ENCODE measurements around the gene CCDC51. TPM values are rescaled to one million over a fixed set of nuclear protein-coding genes. Genes with fewer than 3 reads are reported as not detected.

The CCDC51 gene
- total and polyA plus RNA-seq, 2 of the 13 experiments (the other 11 are each of a cell fraction or from before 2014, with no cell fraction given): 18.1 to 29.4 TPM

DNA sequence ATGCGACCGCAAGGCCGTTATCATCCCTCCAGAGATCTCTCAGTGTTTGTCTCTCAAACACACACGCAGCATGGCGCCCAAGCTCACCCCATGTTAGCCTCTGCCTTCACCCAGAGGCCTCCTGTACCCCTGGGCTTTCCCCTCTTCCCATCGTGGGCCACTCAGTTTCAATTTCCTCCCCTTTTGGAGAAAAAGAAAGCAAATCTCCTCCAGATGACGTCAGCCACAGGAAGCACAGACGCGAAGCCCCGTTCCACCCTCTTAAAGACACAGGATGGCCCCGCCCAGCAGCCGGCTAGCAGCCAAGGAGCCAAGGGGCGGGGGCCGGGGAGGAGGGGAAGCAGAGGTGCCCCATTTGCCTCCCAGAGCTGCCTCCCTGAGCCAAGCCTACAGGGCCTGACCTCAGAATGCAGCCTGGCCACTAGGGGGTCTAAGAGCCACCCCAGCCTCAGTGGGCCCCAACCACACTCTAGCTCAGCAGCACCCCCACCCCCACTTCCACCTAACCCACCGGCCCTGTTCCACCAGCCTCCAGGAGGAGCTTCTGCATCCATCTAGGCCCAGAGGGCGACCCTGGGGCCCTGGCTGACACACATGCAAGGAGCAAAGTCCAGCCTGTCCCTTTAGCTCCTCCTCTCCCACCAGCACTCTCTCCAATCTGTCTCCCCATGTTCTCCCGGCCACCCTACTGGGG lies 33.2 kb upstream of the CCDC51 start (continued):
- no peak for TF ChIP-seq ZNF17 (CRISPR knock-in tag; IDR thresholded peaks at IDR 0.05)
- TF ChIP-seq, protein P1, sequence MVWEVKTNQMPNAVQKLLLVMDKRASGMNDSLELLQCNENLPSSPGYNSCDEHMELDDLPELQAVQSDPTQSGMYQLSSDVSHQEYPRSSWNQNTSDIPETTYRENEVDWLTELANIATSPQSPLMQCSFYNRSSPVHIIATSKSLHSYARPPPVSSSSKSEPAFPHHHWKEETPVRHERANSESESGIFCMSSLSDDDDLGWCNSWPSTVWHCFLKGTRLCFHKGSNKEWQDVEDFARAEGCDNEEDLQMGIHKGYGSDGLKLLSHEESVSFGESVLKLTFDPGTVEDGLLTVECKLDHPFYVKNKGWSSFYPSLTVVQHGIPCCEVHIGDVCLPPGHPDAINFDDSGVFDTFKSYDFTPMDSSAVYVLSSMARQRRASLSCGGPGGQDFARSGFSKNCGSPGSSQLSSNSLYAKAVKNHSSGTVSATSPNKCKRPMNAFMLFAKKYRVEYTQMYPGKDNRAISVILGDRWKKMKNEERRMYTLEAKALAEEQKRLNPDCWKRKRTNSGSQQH (CRISPR knock-in tag; IDR thresholded peaks at IDR 0.05; ENCODE audit: low read depth): no peak
- TF ChIP-seq, protein P2, sequence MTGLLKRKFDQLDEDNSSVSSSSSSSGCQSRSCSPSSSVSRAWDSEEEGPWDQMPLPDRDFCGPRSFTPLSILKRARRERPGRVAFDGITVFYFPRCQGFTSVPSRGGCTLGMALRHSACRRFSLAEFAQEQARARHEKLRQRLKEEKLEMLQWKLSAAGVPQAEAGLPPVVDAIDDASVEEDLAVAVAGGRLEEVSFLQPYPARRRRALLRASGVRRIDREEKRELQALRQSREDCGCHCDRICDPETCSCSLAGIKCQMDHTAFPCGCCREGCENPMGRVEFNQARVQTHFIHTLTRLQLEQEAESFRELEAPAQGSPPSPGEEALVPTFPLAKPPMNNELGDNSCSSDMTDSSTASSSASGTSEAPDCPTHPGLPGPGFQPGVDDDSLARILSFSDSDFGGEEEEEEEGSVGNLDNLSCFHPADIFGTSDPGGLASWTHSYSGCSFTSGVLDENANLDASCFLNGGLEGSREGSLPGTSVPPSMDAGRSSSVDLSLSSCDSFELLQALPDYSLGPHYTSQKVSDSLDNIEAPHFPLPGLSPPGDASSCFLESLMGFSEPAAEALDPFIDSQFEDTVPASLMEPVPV (CRISPR knock-in tag; IDR thresholded peaks at IDR 0.05): no peak
- TF ChIP-seq, protein P3, sequence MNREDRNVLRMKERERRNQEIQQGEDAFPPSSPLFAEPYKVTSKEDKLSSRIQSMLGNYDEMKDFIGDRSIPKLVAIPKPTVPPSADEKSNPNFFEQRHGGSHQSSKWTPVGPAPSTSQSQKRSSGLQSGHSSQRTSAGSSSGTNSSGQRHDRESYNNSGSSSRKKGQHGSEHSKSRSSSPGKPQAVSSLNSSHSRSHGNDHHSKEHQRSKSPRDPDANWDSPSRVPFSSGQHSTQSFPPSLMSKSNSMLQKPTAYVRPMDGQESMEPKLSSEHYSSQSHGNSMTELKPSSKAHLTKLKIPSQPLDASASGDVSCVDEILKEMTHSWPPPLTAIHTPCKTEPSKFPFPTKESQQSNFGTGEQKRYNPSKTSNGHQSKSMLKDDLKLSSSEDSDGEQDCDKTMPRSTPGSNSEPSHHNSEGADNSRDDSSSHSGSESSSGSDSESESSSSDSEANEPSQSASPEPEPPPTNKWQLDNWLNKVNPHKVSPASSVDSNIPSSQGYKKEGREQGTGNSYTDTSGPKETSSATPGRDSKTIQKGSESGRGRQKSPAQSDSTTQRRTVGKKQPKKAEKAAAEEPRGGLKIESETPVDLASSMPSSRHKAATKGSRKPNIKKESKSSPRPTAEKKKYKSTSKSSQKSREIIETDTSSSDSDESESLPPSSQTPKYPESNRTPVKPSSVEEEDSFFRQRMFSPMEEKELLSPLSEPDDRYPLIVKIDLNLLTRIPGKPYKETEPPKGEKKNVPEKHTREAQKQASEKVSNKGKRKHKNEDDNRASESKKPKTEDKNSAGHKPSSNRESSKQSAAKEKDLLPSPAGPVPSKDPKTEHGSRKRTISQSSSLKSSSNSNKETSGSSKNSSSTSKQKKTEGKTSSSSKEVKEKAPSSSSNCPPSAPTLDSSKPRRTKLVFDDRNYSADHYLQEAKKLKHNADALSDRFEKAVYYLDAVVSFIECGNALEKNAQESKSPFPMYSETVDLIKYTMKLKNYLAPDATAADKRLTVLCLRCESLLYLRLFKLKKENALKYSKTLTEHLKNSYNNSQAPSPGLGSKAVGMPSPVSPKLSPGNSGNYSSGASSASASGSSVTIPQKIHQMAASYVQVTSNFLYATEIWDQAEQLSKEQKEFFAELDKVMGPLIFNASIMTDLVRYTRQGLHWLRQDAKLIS (CRISPR knock-in tag; IDR thresholded peaks at IDR 0.05): no peak
- TF ChIP-seq HES4 (CRISPR knock-in tag; IDR thresholded peaks at IDR 0.05; ENCODE audit: borderline replicate concordance): peak; percentile 49; the same call in 1 of the 2 replicates
- TF ChIP-seq HNRNPL (IDR thresholded peaks at IDR 0.05; ENCODE audit: low read depth, low read length): no peak
- TF ChIP-seq DMAP1 (CRISPR knock-in tag; IDR thresholded peaks at IDR 0.05): peak; percentile 93; the same call in 1 of the 2 replicates
- TF ChIP-seq SRSF1 (optimal IDR thresholded peaks at IDR 0.05; ENCODE audit: low read depth, low read length): peak; percentile 61
- TF ChIP-seq, protein P4, sequence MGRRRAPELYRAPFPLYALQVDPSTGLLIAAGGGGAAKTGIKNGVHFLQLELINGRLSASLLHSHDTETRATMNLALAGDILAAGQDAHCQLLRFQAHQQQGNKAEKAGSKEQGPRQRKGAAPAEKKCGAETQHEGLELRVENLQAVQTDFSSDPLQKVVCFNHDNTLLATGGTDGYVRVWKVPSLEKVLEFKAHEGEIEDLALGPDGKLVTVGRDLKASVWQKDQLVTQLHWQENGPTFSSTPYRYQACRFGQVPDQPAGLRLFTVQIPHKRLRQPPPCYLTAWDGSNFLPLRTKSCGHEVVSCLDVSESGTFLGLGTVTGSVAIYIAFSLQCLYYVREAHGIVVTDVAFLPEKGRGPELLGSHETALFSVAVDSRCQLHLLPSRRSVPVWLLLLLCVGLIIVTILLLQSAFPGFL (CRISPR knock-in tag; IDR thresholded peaks at IDR 0.05): no peak
- TF ChIP-seq ZNF530 (CRISPR knock-in tag; IDR thresholded peaks at IDR 0.05; ENCODE audit: low read depth): no peak
- TF ChIP-seq, protein P5, sequence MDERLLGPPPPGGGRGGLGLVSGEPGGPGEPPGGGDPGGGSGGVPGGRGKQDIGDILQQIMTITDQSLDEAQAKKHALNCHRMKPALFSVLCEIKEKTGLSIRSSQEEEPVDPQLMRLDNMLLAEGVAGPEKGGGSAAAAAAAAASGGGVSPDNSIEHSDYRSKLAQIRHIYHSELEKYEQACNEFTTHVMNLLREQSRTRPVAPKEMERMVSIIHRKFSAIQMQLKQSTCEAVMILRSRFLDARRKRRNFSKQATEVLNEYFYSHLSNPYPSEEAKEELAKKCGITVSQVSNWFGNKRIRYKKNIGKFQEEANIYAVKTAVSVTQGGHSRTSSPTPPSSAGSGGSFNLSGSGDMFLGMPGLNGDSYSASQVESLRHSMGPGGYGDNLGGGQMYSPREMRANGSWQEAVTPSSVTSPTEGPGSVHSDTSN (CRISPR knock-in tag; IDR thresholded peaks at IDR 0.05): no peak
- no peak for TF ChIP-seq TAF15 (IDR thresholded peaks at IDR 0.05; ENCODE audit: low read depth, low read length, poor library complexity, severe bottlenecking)
- peak; percentile 70 for TF ChIP-seq RBFOX2 (IDR thresholded peaks at IDR 0.05; ENCODE audit: low read depth, low read length)
- TF ChIP-seq, protein P6, sequence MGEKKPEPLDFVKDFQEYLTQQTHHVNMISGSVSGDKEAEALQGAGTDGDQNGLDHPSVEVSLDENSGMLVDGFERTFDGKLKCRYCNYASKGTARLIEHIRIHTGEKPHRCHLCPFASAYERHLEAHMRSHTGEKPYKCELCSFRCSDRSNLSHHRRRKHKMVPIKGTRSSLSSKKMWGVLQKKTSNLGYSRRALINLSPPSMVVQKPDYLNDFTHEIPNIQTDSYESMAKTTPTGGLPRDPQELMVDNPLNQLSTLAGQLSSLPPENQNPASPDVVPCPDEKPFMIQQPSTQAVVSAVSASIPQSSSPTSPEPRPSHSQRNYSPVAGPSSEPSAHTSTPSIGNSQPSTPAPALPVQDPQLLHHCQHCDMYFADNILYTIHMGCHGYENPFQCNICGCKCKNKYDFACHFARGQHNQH (CRISPR knock-in tag; IDR thresholded peaks at IDR 0.05): peak; percentile 60
- peak; percentile 31; the same call in 1 of the 2 replicates for TF ChIP-seq RCOR2 (CRISPR knock-in tag; IDR thresholded peaks at IDR 0.05)
- TF ChIP-seq, protein P7, sequence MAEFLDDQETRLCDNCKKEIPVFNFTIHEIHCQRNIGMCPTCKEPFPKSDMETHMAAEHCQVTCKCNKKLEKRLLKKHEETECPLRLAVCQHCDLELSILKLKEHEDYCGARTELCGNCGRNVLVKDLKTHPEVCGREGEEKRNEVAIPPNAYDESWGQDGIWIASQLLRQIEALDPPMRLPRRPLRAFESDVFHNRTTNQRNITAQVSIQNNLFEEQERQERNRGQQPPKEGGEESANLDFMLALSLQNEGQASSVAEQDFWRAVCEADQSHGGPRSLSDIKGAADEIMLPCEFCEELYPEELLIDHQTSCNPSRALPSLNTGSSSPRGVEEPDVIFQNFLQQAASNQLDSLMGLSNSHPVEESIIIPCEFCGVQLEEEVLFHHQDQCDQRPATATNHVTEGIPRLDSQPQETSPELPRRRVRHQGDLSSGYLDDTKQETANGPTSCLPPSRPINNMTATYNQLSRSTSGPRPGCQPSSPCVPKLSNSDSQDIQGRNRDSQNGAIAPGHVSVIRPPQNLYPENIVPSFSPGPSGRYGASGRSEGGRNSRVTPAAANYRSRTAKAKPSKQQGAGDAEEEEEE (CRISPR knock-in tag; IDR thresholded peaks at IDR 0.05; ENCODE audit: borderline replicate concordance): 0 out of 2 replicates have a peak, but pooled peaks have one; percentile 36

Measured in HepG2 (cell line).